ENCODE results near the gene DUSP14.

DNA sequence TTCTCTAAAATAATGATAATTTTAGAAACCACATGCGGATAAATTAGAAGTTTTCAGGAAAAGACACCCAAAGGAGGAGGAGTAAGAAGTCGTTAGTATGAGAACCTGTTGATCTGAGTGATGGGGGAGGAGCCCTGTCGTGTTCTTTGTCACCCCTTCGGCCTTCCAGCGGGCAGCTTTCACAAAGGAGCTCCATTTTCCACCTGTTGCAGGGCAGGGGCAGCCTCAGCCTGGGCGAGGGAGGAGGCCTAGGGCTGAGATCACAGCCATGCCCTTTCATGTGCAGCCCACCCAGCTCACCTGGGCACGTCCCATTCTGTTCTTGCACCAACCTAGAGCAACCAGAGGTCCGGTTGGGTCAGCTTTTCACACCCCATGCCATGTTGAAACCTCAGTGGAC, 5.3 kb downstream of the DUSP14 start:
- TF ChIP-seq CTCF (conservative IDR thresholded peaks at IDR 0.05 in 1 of 2, IDR thresholded peaks at IDR 0.05 in 1 of 2; ENCODE audit: extremely low read depth in 1 of 2, insufficient read depth in 1 of 2, low read depth in 1 of 2, low read length in 2 of 2) (no peak), EZH2 (IDR thresholded peaks at IDR 0.05; ENCODE audit: borderline replicate concordance, low read length) (no peak)
